ENCODE measurements around the gene APEX1.

DNA sequence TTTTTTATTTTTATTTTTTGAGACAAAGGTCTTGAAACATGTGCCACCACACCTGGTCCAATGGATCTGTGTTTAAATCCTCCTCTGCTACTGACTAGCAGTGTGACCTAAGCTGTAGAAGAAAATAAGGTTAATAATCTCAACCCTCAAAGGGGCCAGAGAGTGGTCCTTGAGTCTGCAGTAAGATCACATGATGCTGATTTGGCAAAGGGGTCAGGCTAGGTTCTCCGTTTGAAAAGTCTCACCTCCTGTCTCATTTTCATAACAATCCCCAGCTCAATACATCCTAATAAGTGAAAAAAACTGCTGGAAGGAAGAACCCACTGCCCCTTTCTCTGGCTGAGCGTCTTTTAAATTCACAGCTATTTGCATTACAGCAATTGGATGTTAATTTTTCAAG is 33.8 kb upstream of the APEX1 start:
- TF ChIP-seq, protein P1, sequence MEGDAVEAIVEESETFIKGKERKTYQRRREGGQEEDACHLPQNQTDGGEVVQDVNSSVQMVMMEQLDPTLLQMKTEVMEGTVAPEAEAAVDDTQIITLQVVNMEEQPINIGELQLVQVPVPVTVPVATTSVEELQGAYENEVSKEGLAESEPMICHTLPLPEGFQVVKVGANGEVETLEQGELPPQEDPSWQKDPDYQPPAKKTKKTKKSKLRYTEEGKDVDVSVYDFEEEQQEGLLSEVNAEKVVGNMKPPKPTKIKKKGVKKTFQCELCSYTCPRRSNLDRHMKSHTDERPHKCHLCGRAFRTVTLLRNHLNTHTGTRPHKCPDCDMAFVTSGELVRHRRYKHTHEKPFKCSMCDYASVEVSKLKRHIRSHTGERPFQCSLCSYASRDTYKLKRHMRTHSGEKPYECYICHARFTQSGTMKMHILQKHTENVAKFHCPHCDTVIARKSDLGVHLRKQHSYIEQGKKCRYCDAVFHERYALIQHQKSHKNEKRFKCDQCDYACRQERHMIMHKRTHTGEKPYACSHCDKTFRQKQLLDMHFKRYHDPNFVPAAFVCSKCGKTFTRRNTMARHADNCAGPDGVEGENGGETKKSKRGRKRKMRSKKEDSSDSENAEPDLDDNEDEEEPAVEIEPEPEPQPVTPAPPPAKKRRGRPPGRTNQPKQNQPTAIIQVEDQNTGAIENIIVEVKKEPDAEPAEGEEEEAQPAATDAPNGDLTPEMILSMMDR (conservative IDR thresholded peaks at IDR 0.05) = no peak
- no peak for TF ChIP-seq ZFX (IDR thresholded peaks at IDR 0.05)

Measured in C4-2B (cell line).